SK-N-SH (cell line): ENCODE data around the gene RALBP1. TPM values are rescaled to one million over a fixed set of nuclear protein-coding genes. Genes with fewer than 3 reads are reported as not detected.
A peak's percentile ranks its signal among the peaks of the same experiment; 100 is the strongest.

Source experiments
- CTCF ChIA-PET: fragments of 300-600, 350-600 bp; formaldehyde crosslinking; extraction: SDS; loops from one replicate; lab custom pipeline; 2021; lab: Yijun Ruan, JAX
- POLR2A ChIA-PET: fragments of 350-600 bp; sonication (Branson Sonifier 250); formaldehyde crosslinking; extraction: SDS; loops from one replicate; lab custom pipeline; 2020; ENCODE audit warnings: antibody characterized with exemption, inconsistent platforms; lab: Yijun Ruan, JAX
- DNase-seq: peaks from one replicate; pipeline ENCODE4 v3.0.0; 2012
- H2AFZ ChIP-seq: fragments of 200-600 bp; sonication (generic); 2 replicates; pipeline ENCODE4 v1.8.1; 2016; ENCODE audit warnings: antibody characterized with exemption, mild to moderate bottlenecking, low read depth
- H3F3A ChIP-seq: fragments of 200-600 bp; sonication (generic); replicated peaks from 2 replicates; pipeline ENCODE3; 2016; ENCODE audit warnings: antibody characterized with exemption, mild to moderate bottlenecking; ENCODE audit not compliant: insufficient read depth
- H3K27ac ChIP-seq, 2 experiments: fragments of 200-500 bp in 1 of 2; fragments of 200-600 bp in 1 of 2; sonication (Bioruptor generic) in 1 of 2; sonication (generic), shearing (Covaris generic) in 1 of 2; 2 replicates each; pipeline versions ENCODE4 v1.5.1 to v1.6.1; 2014 to 2016; ENCODE audit warnings: low read depth in 2 of 2, inconsistent platforms in 1 of 2, low read length in 1 of 2, mild to moderate bottlenecking in 1 of 2, mixed read lengths in 1 of 2
- H3K27me3 ChIP-seq: fragments of 200-600 bp; sonication (generic), shearing (Covaris generic); 2 replicates; pipeline ENCODE4 v1.6.1; 2016; ENCODE audit warnings: mixed run types; ENCODE audit not compliant: insufficient read depth
- H3K36me3 ChIP-seq, 2 experiments: fragments of 200-500 bp in 1 of 2; fragments of 200-600 bp in 1 of 2; sonication (Bioruptor generic) in 1 of 2; sonication (generic) in 1 of 2; replicated peaks in 1 of 2; 2 replicates each; pipeline versions ENCODE3 to v1.5.1; 2014 to 2016; ENCODE audit warnings: low read length in 1 of 2, mild to moderate bottlenecking in 1 of 2; ENCODE audit not compliant: insufficient read depth in 2 of 2, control insufficient read depth in 1 of 2
- H3K4me1 ChIP-seq, 2 experiments: fragments of 200-500 bp in 1 of 2; fragments of 200-600 bp in 1 of 2; sonication (Bioruptor generic) in 1 of 2; sonication (generic), shearing (Covaris generic) in 1 of 2; 2 replicates each; pipeline versions ENCODE4 v1.5.1 to v1.6.1; 2014 to 2016; ENCODE audit warnings: low read depth in 1 of 2, low read length in 1 of 2, mixed run types in 1 of 2; ENCODE audit not compliant: insufficient read depth in 2 of 2, control insufficient read depth in 1 of 2
- H3K4me2 ChIP-seq: fragments of 200-600 bp; sonication (generic), shearing (Covaris generic); 2 replicates; pipeline ENCODE4 v1.6.1; 2017; ENCODE audit warnings: mixed run types
- H3K4me3 ChIP-seq, 2 experiments: fragments of 200-500 bp in 1 of 2; fragments of 200-600 bp in 1 of 2; sonication (Bioruptor generic) in 1 of 2; sonication (generic), shearing (Covaris generic) in 1 of 2; 2 replicates each; pipeline versions ENCODE4 v1.5.1 to v1.8.1; 2014 to 2016; ENCODE audit warnings: low read depth in 2 of 2, inconsistent platforms in 1 of 2, low read length in 1 of 2, mild to moderate bottlenecking in 1 of 2, mixed read lengths in 1 of 2, moderate library complexity in 1 of 2
- H3K79me2 ChIP-seq: fragments of 200-600 bp; sonication (generic); 2 replicates; pipeline ENCODE4 v1.8.1; 2017; ENCODE audit warnings: mild to moderate bottlenecking; ENCODE audit not compliant: insufficient read depth
- H3K9ac ChIP-seq: fragments of 200-600 bp; sonication (generic); 2 replicates; pipeline ENCODE4 v1.6.1; 2017; ENCODE audit warnings: mixed run types
- H3K9me2 ChIP-seq: fragments of 200-600 bp; sonication (generic); 2 replicates; pipeline ENCODE4 v1.6.1; 2017; ENCODE audit warnings: mixed run types
- H3K9me3 ChIP-seq: fragments of 200-600 bp; sonication (generic); 2 replicates; pipeline ENCODE4 v1.6.1; 2017; ENCODE audit warnings: mixed run types, mild to moderate bottlenecking, moderate library complexity
- H4K20me1 ChIP-seq: fragments of 200-600 bp; sonication (generic); 2 replicates; pipeline ENCODE4 v1.6.1; 2017; ENCODE audit warnings: mild to moderate bottlenecking, mixed run types; ENCODE audit not compliant: insufficient read depth
- EP300 ChIP-seq, 2 experiments: IDR thresholded peaks; 2 replicates each; pipeline versions ENCODE4 v1.4.0 to v1.6.1; 2012; ENCODE audit warnings: borderline replicate concordance in 1 of 2, low read depth in 1 of 2, low read length in 1 of 2
- FOSL2 ChIP-seq: IDR thresholded peaks from 2 replicates; pipeline ENCODE4 v1.4.0; 2012; ENCODE audit warnings: low read depth, mild to moderate bottlenecking, moderate library complexity, borderline replicate concordance
- FOXM1 ChIP-seq: IDR thresholded peaks from 2 replicates; pipeline ENCODE4 v1.4.0; 2012; ENCODE audit warnings: low read depth, mild to moderate bottlenecking
- IRF3 ChIP-seq: fragments of 150-350 bp; IDR thresholded peaks from 2 replicates; pipeline ENCODE4 v1.6.1; 2016; ENCODE audit warnings: mild to moderate bottlenecking, low read depth, low read length
- RCOR1 ChIP-seq: fragments of 150-350 bp; IDR thresholded peaks from 2 replicates; pipeline ENCODE4 v1.6.1; 2017; ENCODE audit warnings: antibody characterized with exemption, low read length
- RXRA ChIP-seq: IDR thresholded peaks from 2 replicates; pipeline ENCODE4 v1.4.0; 2012; ENCODE audit warnings: low read depth, mild to moderate bottlenecking, borderline replicate concordance
- TCF12 ChIP-seq: IDR thresholded peaks from 2 replicates; pipeline ENCODE4 v1.4.0; 2012
- ZBTB33 ChIP-seq: IDR thresholded peaks from 2 replicates; pipeline ENCODE4 v1.4.0; 2012; ENCODE audit warnings: low read depth, borderline replicate concordance
- WGBS: methylation state at CpG from one replicate; pipeline ENCODE4 v1.1.6; 2017; ENCODE audit warnings: low lambda C conversion rate; 5-methylcytosine and 5-hydroxymethylcytosine counted together
- polyA plus RNA-seq, 3 experiments: library from polyadenylated mRNA; depleted of rRNA; stranded (reverse); fragments of >200 nt; gene quantifications; 2 replicates each; pipeline ENCODE4 v1.2.3, GENCODE V29; 2012
- TF ChIP-seq, protein P1 (sequence below): IDR thresholded peaks from 2 replicates; pipeline ENCODE4; 2012
- TF ChIP-seq, protein P2 (sequence below): IDR thresholded peaks from 2 replicates; pipeline ENCODE4 v1.4.0; 2012; ENCODE audit warnings: low read depth
- TF ChIP-seq, protein P3 (sequence below): IDR thresholded peaks from 2 replicates; pipeline ENCODE4 v1.6.1; 2012; ENCODE audit warnings: mild to moderate bottlenecking, low read depth, low read length, moderate library complexity

The RALBP1 gene
- polyA plus RNA-seq, 1 of the 3 experiments (the other 2 are of a cell fraction), result 43.8 TPM

DNA sequence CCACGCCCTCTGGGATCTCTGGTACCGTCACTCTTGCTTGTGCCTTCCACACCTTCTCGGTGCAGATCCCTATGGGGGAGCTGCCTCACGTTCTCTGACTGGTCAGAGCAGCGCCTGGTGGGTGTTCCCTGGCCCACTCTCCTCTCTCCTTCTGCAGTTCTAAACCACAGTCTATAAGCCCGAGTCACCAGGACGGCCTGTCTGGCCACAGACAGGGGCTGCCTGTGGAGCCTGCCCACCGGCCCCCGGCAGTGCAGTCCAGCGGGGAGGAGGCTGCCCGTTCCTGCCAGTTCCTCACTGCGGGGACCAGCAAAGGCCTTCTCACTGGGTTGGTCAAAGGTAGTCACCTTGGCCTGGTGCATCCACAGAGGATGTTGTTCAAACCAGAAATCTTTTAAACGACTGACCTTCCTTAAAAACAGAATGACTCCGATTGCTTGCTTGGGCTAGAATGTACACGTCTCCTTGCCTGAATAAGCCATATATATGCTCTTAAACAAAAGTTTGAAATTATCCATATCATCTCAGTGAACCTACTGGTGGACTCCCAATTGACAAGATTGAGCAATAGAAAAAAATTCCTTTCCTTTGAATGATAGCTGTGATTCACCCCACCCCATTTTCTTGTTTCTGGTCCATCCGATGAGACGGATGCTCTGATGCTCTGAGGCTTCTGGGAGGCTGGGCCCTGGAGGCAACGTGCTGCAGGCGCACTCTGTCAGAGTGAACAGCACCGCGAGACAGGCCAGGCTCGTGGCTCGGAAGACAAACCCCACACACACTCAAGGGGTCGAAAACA is 61.2 kb downstream of the RALBP1 start:
- Histone ChIP-seq H3K9me3 (no peaks in the 10 kb centered on the region), H3K4me2 (no peak overlapping the region), H3K79me2 (no peaks in the 10 kb centered on the region), H3K4me1 (peaks cover 13 to 28% of the 10 kb centered on the region in 2 experiments; a peak in 3 of 4 replicates), H3K27ac (peak overlapping the region in 1 of 2 experiments; percentile 88; a peak in 3 of 4 replicates), H3K9ac (no peak overlapping the region), H3K9me2 (no peaks in the 10 kb centered on the region), H3K36me3 (peaks cover 32 to 39% of the 10 kb centered on the region in 2 experiments), H3K4me3 (no peak overlapping the region), H2AFZ (no peak overlapping the region), H3K27me3 (no peaks in the 10 kb centered on the region), H4K20me1 (no peaks in the 10 kb centered on the region), H3F3A (peaks cover 40% of the 10 kb centered on the region)
- WGBS, result 85% methylated on average over 12 of the region's 24 CpGs
- TF ChIP-seq, protein P1, sequence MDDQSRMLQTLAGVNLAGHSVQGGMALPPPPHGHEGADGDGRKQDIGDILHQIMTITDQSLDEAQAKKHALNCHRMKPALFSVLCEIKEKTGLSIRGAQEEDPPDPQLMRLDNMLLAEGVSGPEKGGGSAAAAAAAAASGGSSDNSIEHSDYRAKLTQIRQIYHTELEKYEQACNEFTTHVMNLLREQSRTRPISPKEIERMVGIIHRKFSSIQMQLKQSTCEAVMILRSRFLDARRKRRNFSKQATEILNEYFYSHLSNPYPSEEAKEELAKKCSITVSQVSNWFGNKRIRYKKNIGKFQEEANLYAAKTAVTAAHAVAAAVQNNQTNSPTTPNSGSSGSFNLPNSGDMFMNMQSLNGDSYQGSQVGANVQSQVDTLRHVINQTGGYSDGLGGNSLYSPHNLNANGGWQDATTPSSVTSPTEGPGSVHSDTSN, result peak; percentile 10; the same call in 1 of the 2 replicates
- no peak for TF ChIP-seq FOXM1
- TF ChIP-seq FOSL2, result peak; percentile 7; the same call in 1 of the 2 replicates
- POLR2A ChIA-PET, result no interaction called here
- CTCF ChIA-PET, result no interaction called here
- DNase-seq, result no peak

DNA sequence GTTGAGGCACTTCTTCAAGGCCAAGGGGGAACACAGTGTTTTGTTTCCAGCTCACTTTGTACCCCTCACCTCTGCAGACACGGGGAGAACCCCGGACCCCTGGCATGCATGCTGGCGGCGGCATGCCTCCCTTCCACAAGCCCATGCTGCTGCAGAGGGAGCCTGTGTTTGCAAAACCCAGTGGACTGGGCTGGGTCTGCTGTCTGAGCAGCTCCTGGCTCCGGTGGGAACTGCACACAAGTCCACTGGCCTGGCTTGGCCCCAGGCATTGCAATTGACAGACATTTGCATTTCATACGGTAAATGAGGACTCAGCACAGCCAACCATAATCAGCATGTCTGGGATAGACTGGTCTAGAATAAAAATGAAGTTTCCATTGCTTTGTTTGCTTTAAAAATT is 62.4 kb downstream of the RALBP1 start:
- no peaks in the 10 kb centered on the region for H3K9me2 ChIP-seq
- no peak overlapping the region for H3K9ac ChIP-seq
- H2AFZ ChIP-seq, result no peak overlapping the region
- peaks cover 32 to 34% of the 10 kb centered on the region in 2 experiments for H3K36me3 ChIP-seq
- no peak overlapping the region for H3K4me2 ChIP-seq
- no peaks in the 10 kb centered on the region for H3K9me3 ChIP-seq
- POLR2A ChIA-PET, result no interaction called here
- H3K27ac ChIP-seq, result no peak overlapping the region
- H3K4me3 ChIP-seq, result no peak overlapping the region
- peaks cover 39% of the 10 kb centered on the region for H3F3A ChIP-seq
- TF ChIP-seq TCF12 (no peak), RCOR1 (no peak), EP300 (IDR thresholded peaks at IDR 0.05; ENCODE audit: borderline replicate concordance in 1 of 2, low read depth in 1 of 2, low read length in 1 of 2) (no peak), RXRA (no peak), ZBTB33 (no peak), IRF3 (no peak)
- TF ChIP-seq, protein P2, sequence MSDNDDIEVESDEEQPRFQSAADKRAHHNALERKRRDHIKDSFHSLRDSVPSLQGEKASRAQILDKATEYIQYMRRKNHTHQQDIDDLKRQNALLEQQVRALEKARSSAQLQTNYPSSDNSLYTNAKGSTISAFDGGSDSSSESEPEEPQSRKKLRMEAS, result no peak
- TF ChIP-seq, protein P3, sequence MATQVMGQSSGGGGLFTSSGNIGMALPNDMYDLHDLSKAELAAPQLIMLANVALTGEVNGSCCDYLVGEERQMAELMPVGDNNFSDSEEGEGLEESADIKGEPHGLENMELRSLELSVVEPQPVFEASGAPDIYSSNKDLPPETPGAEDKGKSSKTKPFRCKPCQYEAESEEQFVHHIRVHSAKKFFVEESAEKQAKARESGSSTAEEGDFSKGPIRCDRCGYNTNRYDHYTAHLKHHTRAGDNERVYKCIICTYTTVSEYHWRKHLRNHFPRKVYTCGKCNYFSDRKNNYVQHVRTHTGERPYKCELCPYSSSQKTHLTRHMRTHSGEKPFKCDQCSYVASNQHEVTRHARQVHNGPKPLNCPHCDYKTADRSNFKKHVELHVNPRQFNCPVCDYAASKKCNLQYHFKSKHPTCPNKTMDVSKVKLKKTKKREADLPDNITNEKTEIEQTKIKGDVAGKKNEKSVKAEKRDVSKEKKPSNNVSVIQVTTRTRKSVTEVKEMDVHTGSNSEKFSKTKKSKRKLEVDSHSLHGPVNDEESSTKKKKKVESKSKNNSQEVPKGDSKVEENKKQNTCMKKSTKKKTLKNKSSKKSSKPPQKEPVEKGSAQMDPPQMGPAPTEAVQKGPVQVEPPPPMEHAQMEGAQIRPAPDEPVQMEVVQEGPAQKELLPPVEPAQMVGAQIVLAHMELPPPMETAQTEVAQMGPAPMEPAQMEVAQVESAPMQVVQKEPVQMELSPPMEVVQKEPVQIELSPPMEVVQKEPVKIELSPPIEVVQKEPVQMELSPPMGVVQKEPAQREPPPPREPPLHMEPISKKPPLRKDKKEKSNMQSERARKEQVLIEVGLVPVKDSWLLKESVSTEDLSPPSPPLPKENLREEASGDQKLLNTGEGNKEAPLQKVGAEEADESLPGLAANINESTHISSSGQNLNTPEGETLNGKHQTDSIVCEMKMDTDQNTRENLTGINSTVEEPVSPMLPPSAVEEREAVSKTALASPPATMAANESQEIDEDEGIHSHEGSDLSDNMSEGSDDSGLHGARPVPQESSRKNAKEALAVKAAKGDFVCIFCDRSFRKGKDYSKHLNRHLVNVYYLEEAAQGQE, result no peak
- TF ChIP-seq, all 33 proteins: peak for 0
- CTCF ChIA-PET, result interaction anchor here (0.6 to 1.2 kb wide), 3 partner anchors 11 to 310 kb away, joined by 3 read pairs; no protein-coding TSS in a partner anchor
- WGBS, result 93% methylated on average over 6 of the region's 6 CpGs
- peaks cover 13 to 28% of the 10 kb centered on the region in 2 experiments; a peak in 3 of 4 replicates for H3K4me1 ChIP-seq
- no peaks in the 10 kb centered on the region for H4K20me1 ChIP-seq
- no peaks in the 10 kb centered on the region for H3K27me3 ChIP-seq
- H3K79me2 ChIP-seq, result no peaks in the 10 kb centered on the region
- no peak for DNase-seq
